HG02884 (cell line): ENCODE measurements around the gene PNPLA5.
"Not testable (repeated sequence)": the region's sequence is repeated elsewhere in the genome, so short reads cannot be mapped to it uniquely, and the experiment has no call there.

Experiments used
- ATAC-seq: cut with Tn5 transposase; IDR thresholded peaks from one replicate; pipeline ENCODE4 v1.9.1; 2021; ENCODE audit warnings: mild to moderate bottlenecking, moderate library complexity; ENCODE audit not compliant: unreplicated experiment

The PNPLA5 gene

GRCh38 chr22:43882122-43882767 is 9.6 kb downstream of the PNPLA5 start:
- ATAC-seq: no peak

DNA sequence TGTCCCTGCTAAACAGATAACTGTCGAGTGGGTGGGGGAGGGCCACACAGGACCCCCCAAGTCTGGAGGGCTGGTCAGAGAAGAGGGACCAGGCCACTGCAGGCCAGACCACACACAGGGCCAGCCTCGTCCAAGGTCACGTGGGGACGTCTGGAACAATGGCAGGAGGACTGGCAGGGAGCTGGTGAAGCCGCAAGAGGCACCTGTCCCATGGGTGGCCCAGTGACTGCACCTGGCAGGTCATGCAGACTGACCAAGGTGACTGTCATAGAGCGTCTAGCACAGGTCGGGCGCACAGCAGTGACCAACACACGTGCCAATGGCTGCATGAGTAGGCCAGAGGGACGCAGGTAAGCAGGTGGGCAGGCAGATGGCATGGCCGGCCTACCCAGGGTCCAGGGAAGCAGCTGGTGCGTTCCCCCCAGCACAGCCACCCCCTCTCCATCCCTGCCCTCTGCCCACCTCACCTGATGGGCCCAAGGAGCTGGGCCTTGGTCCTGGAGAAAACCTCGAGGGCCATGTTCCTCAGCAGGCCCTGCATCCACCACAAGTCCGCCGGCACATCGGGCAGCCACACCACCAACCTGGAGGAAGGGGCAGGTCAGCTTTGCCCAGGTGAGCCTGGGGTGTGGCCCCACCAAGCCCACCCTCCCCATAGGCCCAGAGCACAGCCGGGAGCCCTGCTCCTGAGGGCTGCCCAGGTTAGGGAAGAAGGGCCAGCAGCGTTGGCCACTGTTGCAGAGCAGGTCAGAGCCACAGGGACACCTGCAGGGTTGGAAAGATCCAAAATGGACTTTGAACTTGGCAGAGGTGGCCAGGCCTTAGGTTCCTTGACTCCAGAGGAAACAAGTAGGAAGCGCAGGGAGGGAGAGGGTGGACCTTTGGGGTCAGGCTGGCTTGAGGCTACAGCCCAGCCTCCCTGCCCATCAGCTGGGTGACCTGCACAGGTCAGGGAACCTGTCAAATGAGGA is 10.4 kb downstream of the PNPLA5 start:
- ATAC-seq: no peak

GRCh38 chr22:43880541-43880991 is 11.2 kb downstream of the PNPLA5 start:
- ATAC-seq: no peak

DNA sequence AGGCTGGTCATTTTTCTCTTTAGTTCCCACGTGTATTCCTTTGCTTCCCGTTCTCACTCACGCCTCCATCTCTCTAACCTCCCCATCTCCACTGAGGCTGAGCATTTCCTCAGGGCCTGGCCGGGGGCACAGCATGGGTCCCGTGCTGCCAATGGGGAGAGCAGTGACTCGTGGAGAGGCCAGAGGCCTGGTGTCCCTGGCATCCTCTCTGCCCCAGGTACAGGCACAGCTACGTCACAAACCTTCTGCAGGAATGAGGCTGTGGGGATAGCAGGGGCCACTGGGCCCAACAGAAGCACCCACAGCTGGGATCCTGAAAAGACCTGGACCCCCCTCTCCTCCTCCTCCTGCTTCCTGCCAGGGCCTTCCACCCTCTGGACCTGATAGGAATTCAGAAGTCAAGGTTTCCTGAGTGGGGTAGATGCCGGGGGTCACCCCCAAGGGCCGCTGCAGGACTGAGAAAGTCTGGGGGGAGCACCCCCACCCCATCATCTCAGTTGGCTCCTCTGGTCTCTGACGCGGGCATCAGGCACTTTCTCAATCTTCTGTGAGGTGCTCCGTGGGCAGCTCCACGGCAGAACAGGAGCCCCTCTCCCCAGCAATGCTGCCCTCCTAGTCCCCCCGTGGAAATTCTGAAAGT is 11.8 kb downstream of the PNPLA5 start:
- no peak for ATAC-seq

DNA sequence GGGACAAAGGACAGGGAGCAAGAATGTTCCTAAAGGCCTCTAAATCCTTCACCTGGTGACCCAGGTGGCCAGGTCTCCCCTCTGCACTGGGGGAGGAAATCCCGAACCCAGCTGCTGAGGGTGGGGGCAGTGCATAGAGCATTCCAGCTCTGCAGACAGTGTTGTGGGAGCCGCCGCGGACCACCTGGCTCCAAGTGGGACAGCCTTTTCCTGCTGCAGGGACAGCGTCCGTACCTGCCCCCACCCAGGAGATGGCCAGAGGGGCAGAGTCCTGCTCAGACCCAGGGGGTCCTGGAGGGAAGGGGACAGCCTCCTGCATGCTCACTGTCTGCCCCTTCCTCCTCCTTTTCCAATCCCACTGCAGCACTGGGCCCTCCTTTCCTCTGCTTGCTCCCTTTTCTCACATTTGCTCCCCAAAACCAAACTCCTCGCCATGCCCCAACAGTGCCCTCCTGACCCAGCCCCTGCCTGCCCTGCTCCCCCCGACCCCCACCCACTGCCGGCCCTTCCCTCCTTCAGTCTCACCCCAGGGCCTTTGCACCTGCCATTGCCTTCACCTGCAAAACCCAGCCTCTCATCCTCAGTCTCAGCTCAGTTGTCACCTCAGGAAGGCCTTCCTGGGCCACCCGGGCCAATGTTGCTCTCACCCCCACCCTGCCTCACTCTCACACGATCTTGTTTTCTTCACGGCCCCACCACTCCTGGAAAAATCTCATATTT is 12.8 kb downstream of the PNPLA5 start:
- ATAC-seq: no peak

GRCh38 chr22:43878079-43878795 is 13.6 kb downstream of the PNPLA5 start:
- ATAC-seq: no peak

GRCh38 chr22:43876866-43877509 is 14.8 kb downstream of the PNPLA5 start:
- ATAC-seq: no peak

- no peak for ATAC-seq
Measured at GRCh38 chr22:43869799-43870198, 22.0 kb downstream of the PNPLA5 start.

GRCh38 chr22:43869001-43869400 is 22.8 kb downstream of the PNPLA5 start:
- not testable (repeated sequence) for ATAC-seq

- no peak for ATAC-seq
Measured at GRCh38 chr22:43867839-43868635, 23.8 kb downstream of the PNPLA5 start.

DNA sequence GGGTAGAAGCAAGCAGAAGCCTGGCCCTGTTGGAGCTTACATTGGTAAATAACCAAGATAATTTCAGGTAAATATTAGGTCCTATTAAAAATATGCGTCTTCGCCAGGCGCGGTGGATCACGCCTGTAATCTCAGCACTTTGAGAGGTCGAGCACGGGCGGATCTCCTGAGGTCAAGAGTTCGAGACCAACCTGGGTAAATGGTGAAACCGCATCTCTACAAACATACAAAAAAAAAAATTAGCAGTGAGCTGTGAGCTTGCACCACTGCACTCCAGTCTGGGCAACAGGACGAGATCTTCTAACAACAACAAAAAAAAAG is 29.0 kb downstream of the PNPLA5 start:
- ATAC-seq: no peak

DNA sequence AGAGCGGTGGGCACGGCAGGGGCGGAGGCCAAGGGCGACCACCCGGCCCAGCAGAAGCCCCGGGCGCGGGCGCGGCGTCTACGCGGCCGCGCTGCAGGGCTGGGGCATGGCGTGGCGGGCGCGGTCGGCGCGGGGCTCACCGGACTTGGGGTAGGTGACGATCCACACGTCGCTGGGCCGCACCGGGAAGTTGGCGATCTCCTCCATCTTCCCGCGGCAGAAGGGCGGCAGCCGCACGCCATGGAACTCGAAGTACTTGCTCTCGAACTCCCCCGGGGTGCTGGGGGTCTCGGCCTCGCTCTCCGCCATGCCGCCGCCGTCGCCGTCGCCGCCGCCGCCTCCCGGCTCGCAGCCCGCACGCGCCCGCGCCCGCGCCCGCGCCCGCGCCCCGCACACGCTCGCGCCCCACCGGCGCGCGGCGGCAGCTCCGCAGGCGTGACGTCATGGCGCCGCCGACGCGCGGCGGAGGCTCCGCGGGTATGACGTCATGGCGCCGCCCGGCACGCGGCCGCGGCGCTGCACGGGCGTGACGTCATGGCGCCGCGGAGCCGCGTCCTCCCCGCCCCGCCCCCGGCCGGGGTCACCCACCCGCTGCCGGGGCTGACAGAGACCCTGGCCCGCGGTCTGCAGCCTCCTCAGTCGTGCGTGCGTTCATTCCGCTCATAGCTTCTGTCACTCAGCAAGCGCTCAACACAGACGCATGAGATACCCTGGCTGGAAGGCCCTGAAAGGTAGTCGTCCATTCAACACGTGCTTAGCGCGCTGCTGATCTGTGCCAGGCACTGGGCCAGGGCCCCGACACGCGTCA is 29.5 kb downstream of the PNPLA5 start, which contains the start of gene SULT4A1:
SULT4A1 (minus strand) TSS at position 440 of the 808 bp plus-strand sequence; CDS start at position 309, 131 bp downstream.
- ATAC-seq: no peak

GRCh38 chr22:43861529-43861928 is 30.3 kb downstream of the PNPLA5 start:
- no peak for ATAC-seq

- ATAC-seq: no peak
Measured at GRCh38 chr22:43860831-43861230, 31.0 kb downstream of the PNPLA5 start.

GRCh38 chr22:43860126-43860525 is 31.7 kb downstream of the PNPLA5 start:
- no peak for ATAC-seq

GRCh38 chr22:43859621-43860020 is 32.2 kb downstream of the PNPLA5 start:
- ATAC-seq: no peak

- ATAC-seq: no peak
Measured at GRCh38 chr22:43859176-43859575, 32.6 kb downstream of the PNPLA5 start.
